ENCODE measurements around the gene TOPBP1. TPM values are rescaled to one million over a fixed set of nuclear protein-coding genes. Genes with fewer than 3 reads are reported as not detected.
A peak's percentile ranks its signal among the peaks of the same experiment; 100 is the strongest.

Gene TOPBP1
- total and polyA plus RNA-seq, 9 of the 15 experiments (the other 6 are each of a cell fraction or from before 2014, with no cell fraction given), result 16.6 to 77.6 (median 58.2) TPM

GRCh38 chr3:133568294-133569014, 93.3 kb downstream of the TOPBP1 start:
- no peak overlapping the region for H3K4me3 ChIP-seq
- H3K36me3 ChIP-seq (ENCODE audit: control insufficient read depth, insufficient read depth, low read length), result no peaks in the 10 kb centered on the region
- 10% methylated on average over 8 of the region's 8 CpGs for WGBS (ENCODE audit: insufficient coverage, low coverage, missing lambda C conversion rate)
- no peak overlapping the region for H3K27ac ChIP-seq (ENCODE audit: extremely low read depth, low read depth, low read length)
- intact Hi-C loops (cut with micrococcal nuclease), result no loop called here
- no peaks in the 10 kb centered on the region for H4K20me1 ChIP-seq (replicated peaks; ENCODE audit: control insufficient read depth, insufficient read depth, low read length)
- peaks cover 4 to 13% of the 10 kb centered on the region in 2 experiments; a peak in 3 of 5 replicates for H3K4me1 ChIP-seq (replicated peaks in 1 of 2; ENCODE audit: control insufficient read depth in 2 of 2, insufficient read depth in 2 of 2, low read length in 2 of 2)
- CTCF ChIA-PET (ENCODE audit: low intra/inter-chr PET ratio), result no interaction called here
- no peaks in the 10 kb centered on the region for H3K9me3 ChIP-seq (replicated peaks; ENCODE audit: control insufficient read depth, insufficient read depth, low read depth, low read length)
- in situ Hi-C loops (cut with MboI), result no loop called here
- H3K9me1 ChIP-seq (ENCODE audit: control insufficient read depth, insufficient read depth, low read length), result no peaks in the 10 kb centered on the region
- H3K79me2 ChIP-seq (ENCODE audit: control insufficient read depth, insufficient read depth, low read length), result no peaks in the 10 kb centered on the region; the same call in 2 of the 3 replicates
- peaks cover 0 to 5% of the 10 kb centered on the region in 2 experiments; a peak in 2 of 5 replicates for H3K27me3 ChIP-seq (ENCODE audit: control insufficient read depth in 2 of 2, insufficient read depth in 2 of 2, low read length in 2 of 2)
- H2AFZ ChIP-seq (ENCODE audit: low read depth, low read length), result no peak overlapping the region
- FAIRE-seq (no peak), ATAC-seq (no peak), DNase-seq (ENCODE audit: extremely low read depth in 1 of 4, low spot score in 3 of 4) (no peak)
- TF ChIP-seq TCF7L2 (IDR thresholded peaks at IDR 0.05; ENCODE audit: low read depth, low read length), result no peak
- TF ChIP-seq HES1 (IDR thresholded peaks at IDR 0.05; ENCODE audit: low read depth), result no peak
- peak; percentile 34; the same call in 1 of the 2 replicates for TF ChIP-seq HMBOX1 (IDR thresholded peaks at IDR 0.05)
- TF ChIP-seq ARID4B (CRISPR knock-in tag; IDR thresholded peaks at IDR 0.05), result no peak
- TF ChIP-seq FOSL1 (tag; conservative IDR thresholded peaks at IDR 0.05), result peak; percentile 49
- POLR2A ChIA-PET, result no interaction called here
- no peak overlapping the region for H3K4me2 ChIP-seq (ENCODE audit: insufficient read depth, low read length)
- no TSS peak for BruUV-seq (replicated peaks)
- H3K9ac ChIP-seq (ENCODE audit: insufficient read depth in 1 of 2, low read depth in 2 of 2, low read length in 2 of 2), result no peak overlapping the region
